ENCODE data around the gene KMT2D. TPM values are rescaled to one million over a fixed set of nuclear protein-coding genes. Genes with fewer than 3 reads are reported as not detected.

KMT2D gene
- total and polyA plus RNA-seq, 2 of the 8 experiments (the other 6 are each of a cell fraction or from before 2014, with no cell fraction given): 9.1 to 86.3 TPM

DNA sequence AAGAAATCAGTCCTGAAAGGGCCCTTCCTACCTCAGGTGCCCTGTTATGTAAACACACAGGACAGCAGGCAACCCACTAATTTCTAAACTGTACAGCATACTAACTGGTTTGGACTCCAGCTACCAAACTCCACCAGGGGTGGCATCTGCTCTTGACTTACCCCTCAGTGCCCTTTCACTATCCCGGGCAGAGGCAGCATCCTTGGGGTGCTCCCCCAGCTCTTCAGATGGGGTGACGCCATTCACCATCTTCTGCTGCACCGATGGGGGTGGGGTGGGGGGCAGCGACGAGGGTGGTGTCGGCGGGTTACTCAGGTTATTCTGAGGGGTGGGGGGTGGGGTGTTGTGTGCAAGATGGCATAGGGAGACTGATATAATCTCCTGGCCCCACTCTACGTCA, 30.5 kb downstream of the KMT2D start:
- H2BK20ac ChIP-seq (ENCODE audit: low read length): no peak overlapping the region
- H3K18ac ChIP-seq (ENCODE audit: extremely low read depth, low read length): no peak overlapping the region
- no peak overlapping the region for H3K9ac ChIP-seq (replicated peaks in 1 of 4; ENCODE audit: extremely low read depth in 1 of 4, low read depth in 3 of 4, low read length in 3 of 4)
- H3K14ac ChIP-seq (ENCODE audit: insufficient read length): no peak overlapping the region
- 94% methylated on average over 8 of the region's 8 CpGs; no CpG with 5 or more reads in 1 of the 2 experiments for WGBS, 2 experiments (ENCODE audit: extremely low coverage in 1 of 2, insufficient coverage in 1 of 2, insufficient read length in 1 of 2, insufficient replicate concordance in 2 of 2, low coverage in 1 of 2, low lambda C conversion rate in 2 of 2, missing lambda C conversion rate in 1 of 2)
- no peak overlapping the region for H2AFZ ChIP-seq (ENCODE audit: low read length)
- H2BK120ac ChIP-seq (replicated peaks; ENCODE audit: low read depth, low read length): no peak overlapping the region
- DNase-seq (ENCODE audit: low read depth in 1 of 2, low spot score in 2 of 2) (no peak), FAIRE-seq (no peak)
- no peak overlapping the region for H3K4me3 ChIP-seq (ENCODE audit: extremely low read depth in 1 of 4, insufficient read depth in 2 of 4, low read depth in 3 of 4, low read length in 4 of 4)
- no peak overlapping the region for H2BK15ac ChIP-seq (ENCODE audit: low read length)
- peaks cover 4 to 11% of the 10 kb centered on the region in 2 experiments for H4K20me1 ChIP-seq (replicated peaks in 1 of 2; ENCODE audit: control insufficient read depth in 1 of 2, insufficient read depth in 2 of 2, low read length in 2 of 2)
- H3K9me3 ChIP-seq (ENCODE audit: insufficient read depth in 2 of 2, low read depth in 1 of 2, low read length in 1 of 2): no peaks in the 10 kb centered on the region
- H4K5ac ChIP-seq (ENCODE audit: insufficient read length, low read depth, low read length): no peak overlapping the region
- no peak overlapping the region for H3K4ac ChIP-seq (replicated peaks; ENCODE audit: insufficient read length, low read depth, low read length)
- H2BK5ac ChIP-seq (ENCODE audit: low read depth, low read length): no peak overlapping the region
- TF ChIP-seq EP300 (IDR thresholded peaks at IDR 0.05; ENCODE audit: borderline replicate concordance in 1 of 2, low read depth in 2 of 2, low read length in 2 of 2): no peak
- TF ChIP-seq ZNF274 (IDR thresholded peaks at IDR 0.05; ENCODE audit: borderline replicate concordance, extremely low read depth, low read length): no peak
- no peak for TF ChIP-seq FOSL1 (IDR thresholded peaks at IDR 0.05; ENCODE audit: insufficient read depth, low read depth, low read length)
- no peak for TF ChIP-seq TCF12 (IDR thresholded peaks at IDR 0.05; ENCODE audit: low read depth, low read length)
- no peak for TF ChIP-seq SAP30 (IDR thresholded peaks at IDR 0.05; ENCODE audit: insufficient read depth, insufficient replicate concordance, low read length)
- no peak for TF ChIP-seq YY1 (IDR thresholded peaks at IDR 0.05; ENCODE audit: low read depth, low read length)
- H3K79me1 ChIP-seq (ENCODE audit: low read depth, low read length): no peaks in the 10 kb centered on the region; the same call in 1 of the 2 replicates
- no peaks in the 10 kb centered on the region for H3K27me3 ChIP-seq (replicated peaks in 1 of 4; ENCODE audit: control insufficient read depth in 3 of 4, extremely low read depth in 1 of 4, insufficient read depth in 3 of 4, low read length in 3 of 4)
- peaks cover 48 to 84% (median 73%) of the 10 kb centered on the region in 4 experiments for H3K36me3 ChIP-seq (ENCODE audit: control insufficient read depth in 2 of 4, insufficient read depth in 4 of 4, low read length in 3 of 4)
- no peaks in the 10 kb centered on the region for H3K23me2 ChIP-seq (ENCODE audit: low read depth, low read length)
- H4K91ac ChIP-seq (replicated peaks; ENCODE audit: insufficient read length, low read length): no peak overlapping the region
- H3K4me2 ChIP-seq (ENCODE audit: insufficient read depth in 1 of 2, low read depth in 2 of 2, low read length in 2 of 2): no peak overlapping the region
- H3K23ac ChIP-seq (ENCODE audit: insufficient read length): no peak overlapping the region
- no peaks in the 10 kb centered on the region for H3K4me1 ChIP-seq (replicated peaks in 1 of 4; ENCODE audit: control insufficient read depth in 3 of 4, insufficient read depth in 4 of 4, low read length in 3 of 4)
- no peak overlapping the region for H3K27ac ChIP-seq (ENCODE audit: low read depth, low read length)
- H3K79me2 ChIP-seq (ENCODE audit: control insufficient read depth in 1 of 2, insufficient read depth in 2 of 2, low read length in 2 of 2): no peaks in the 10 kb centered on the region
- no peak overlapping the region for H2BK12ac ChIP-seq (ENCODE audit: low read depth, low read length)
- CTCF ChIA-PET (ENCODE audit: partially characterized antibody): interaction anchor here (1.0 to 12.2 kb wide), 7 partner anchors 9 to 165 kb away, joined by 3 to 126 read pairs (median 8); no protein-coding TSS in a partner anchor
- peak overlapping the region; percentile 83; the same call in 1 of the 2 replicates for H4K8ac ChIP-seq (ENCODE audit: extremely low read depth, insufficient read depth, low read length)
- H2AK5ac ChIP-seq (ENCODE audit: low read depth, low read length): no peak overlapping the region
- POLR2A ChIA-PET (ENCODE audit: partially characterized antibody): interaction anchor here (1.4 to 22.2 kb wide), 5 partner anchors 0 to 29 kb away, joined by 3 to 339 read pairs (median 47); partner anchors contain the start of genes KMT2D and PRKAG1
- H3K56ac ChIP-seq (replicated peaks; ENCODE audit: insufficient read length, low read depth, low read length): no peak overlapping the region

Measured in H1 (cell line).